CD14-positive monocyte (primary cell): Measurements from ENCODE around the gene RNF130. TPM values are rescaled to one million over a fixed set of nuclear protein-coding genes. Genes with fewer than 3 reads are reported as not detected.

ENCODE experiments used
- DNase-seq, 3 donors: peaks; one replicate each; pipeline ENCODE4 v3.0.0-alpha.2; 2011 to 2022
- H2AFZ ChIP-seq: 2 replicates; pipeline ENCODE4 v1.6.0; 2012; ENCODE audit warnings: mild to moderate bottlenecking, low read depth, low read length, inconsistent platforms; ENCODE audit not compliant: insufficient read depth, poor library complexity, severe bottlenecking
- H3K27ac ChIP-seq, 2 donors: 1 replicate in 1 of 2; 2 replicates in 1 of 2; pipeline ENCODE4 v1.5.1; 2012 to 2013; ENCODE audit warnings: low read length in 2 of 2, control low read depth in 1 of 2, inconsistent platforms in 1 of 2, low read depth in 1 of 2, mild to moderate bottlenecking in 1 of 2
- H3K27me3 ChIP-seq, 2 donors: one replicate each; pipeline versions ENCODE4 v1.6.0 to v1.6.1; 2011 to 2013; ENCODE audit warnings: low read length in 2 of 2; ENCODE audit not compliant: control insufficient read depth in 2 of 2, insufficient read depth in 2 of 2
- H3K36me3 ChIP-seq, 2 donors: replicated peaks in 1 of 2; 1 replicate in 1 of 2; 2 replicates in 1 of 2; pipeline versions ENCODE4 v1.5.1 to v1.6.1; 2012 to 2013; ENCODE audit warnings: low read length in 2 of 2, control low read depth in 1 of 2, inconsistent platforms in 1 of 2, mild to moderate bottlenecking in 1 of 2; ENCODE audit not compliant: insufficient read depth in 2 of 2, control insufficient read depth in 1 of 2
- H3K4me1 ChIP-seq, 2 donors: 1 replicate in 1 of 2; 2 replicates in 1 of 2; pipeline versions ENCODE4 v1.5.1 to v1.6.1; 2012 to 2013; ENCODE audit warnings: low read length in 2 of 2, control low read depth in 1 of 2, inconsistent platforms in 1 of 2, mild to moderate bottlenecking in 1 of 2, moderate library complexity in 1 of 2; ENCODE audit not compliant: insufficient read depth in 2 of 2, control insufficient read depth in 1 of 2
- H3K4me2 ChIP-seq: replicated peaks from 2 replicates; pipeline ENCODE3; 2012; ENCODE audit warnings: low read length, moderate library complexity, mild to moderate bottlenecking; ENCODE audit not compliant: poor library complexity, severe bottlenecking; ENCODE audit errors: extremely low read depth
- H3K4me3 ChIP-seq, 3 experiments: fragments of 200-600 bp in 1 of 3; sonication (generic) in 1 of 3; replicated peaks in 1 of 3; 1 replicate in 2 of 3; 2 replicates in 1 of 3; pipeline ENCODE4 v1.5.1; 2011 to 2013; ENCODE audit warnings: low read length in 3 of 3, mild to moderate bottlenecking in 3 of 3, control low read depth in 2 of 3, low read depth in 2 of 3, inconsistent platforms in 1 of 3, moderate library complexity in 1 of 3
- H3K79me2 ChIP-seq: 2 replicates; pipeline ENCODE4 v1.6.0; 2012; ENCODE audit warnings: mild to moderate bottlenecking, control low read depth, inconsistent platforms, low read length, moderate library complexity; ENCODE audit not compliant: insufficient read depth
- H3K9ac ChIP-seq: 2 replicates; pipeline ENCODE4 v1.6.0; 2017; ENCODE audit warnings: low read length, mild to moderate bottlenecking; ENCODE audit not compliant: insufficient read depth, poor library complexity, severe bottlenecking
- H3K9me3 ChIP-seq, 2 donors: replicated peaks in 1 of 2; 1 replicate in 1 of 2; 2 replicates in 1 of 2; pipeline versions ENCODE4 v1.5.1 to v1.6.1; 2012 to 2013; ENCODE audit warnings: low read length in 2 of 2, control low read depth in 1 of 2; ENCODE audit not compliant: control insufficient read depth in 1 of 2, insufficient read depth in 1 of 2
- H4K20me1 ChIP-seq: 2 replicates; pipeline ENCODE4 v1.6.0; 2012; ENCODE audit warnings: mild to moderate bottlenecking, low read length, control low read depth, moderate library complexity; ENCODE audit not compliant: insufficient read depth
- H3K27ac Mint-ChIP-seq, 7 donors: one replicate each; pipeline ENCODE4 v1.8.0; 2020; ENCODE audit warnings: mild to moderate bottlenecking in 7 of 7, mixed read lengths in 7 of 7, moderate library complexity in 6 of 7, inconsistent platforms in 2 of 7
- H3K27me3 Mint-ChIP-seq, 3 donors: one replicate each; pipeline ENCODE4 v1.8.0; 2021 to 2022; ENCODE audit warnings: low read depth in 3 of 3, mild to moderate bottlenecking in 3 of 3, mixed read lengths in 3 of 3, moderate library complexity in 3 of 3, inconsistent platforms in 1 of 3
- H3K36me3 Mint-ChIP-seq, 2 donors: one replicate each; pipeline ENCODE4 v1.8.0; 2020; ENCODE audit warnings: mixed read lengths in 2 of 2, inconsistent platforms in 1 of 2, mild to moderate bottlenecking in 1 of 2
- H3K4me1 Mint-ChIP-seq: one replicate; pipeline ENCODE4 v1.8.0; 2020; ENCODE audit warnings: mild to moderate bottlenecking, mixed read lengths
- H3K4me3 Mint-ChIP-seq, 2 donors: one replicate each; pipeline ENCODE4 v1.8.0; 2020; ENCODE audit warnings: mild to moderate bottlenecking in 2 of 2, mixed read lengths in 2 of 2, moderate library complexity in 1 of 2
- H3K9me3 Mint-ChIP-seq, 7 donors: one replicate each; pipeline ENCODE4 v1.8.0; 2020 to 2022; ENCODE audit warnings: mixed read lengths in 7 of 7, mild to moderate bottlenecking in 6 of 7, moderate library complexity in 6 of 7, inconsistent platforms in 2 of 7
- WGBS: methylation state at CpG from one replicate; pipeline ENCODE4 v1.1.5; 2013; ENCODE audit warnings: missing lambda C conversion rate; ENCODE audit not compliant: insufficient coverage; 5-methylcytosine and 5-hydroxymethylcytosine counted together
- intact Hi-C, 2 donors: fragments of 100-400 bp; cut with micrococcal nuclease; formaldehyde crosslinking; loops; one replicate each; pipeline versions ENCODE4 v1.15.0 to v1.15.1; 2023
- polyA plus RNA-seq, 3 donors: library from polyadenylated mRNA; depleted of rRNA in 1 of 3; unstranded in 2 of 3; stranded (reverse) in 1 of 3; fragments of 300-500 nt in 2 of 3; fragments of >200 nt in 1 of 3; fragmentation: Illumina TruSeq in 2 of 3; gene quantifications; 1 replicate in 2 of 3; 2 replicates in 1 of 3; pipeline ENCODE4 v1.2.3, GENCODE V29; 2012 to 2021
- TF ChIP-seq, protein P1 (sequence below): fragments of 200-600 bp; IDR thresholded peaks from one replicate; pipeline ENCODE4 v1.8.0; 2022; ENCODE audit warnings: antibody characterized with exemption, mild to moderate bottlenecking

The RNF130 gene
- polyA plus RNA-seq, 3 donors: 294 to 439 (median 376) TPM

DNA sequence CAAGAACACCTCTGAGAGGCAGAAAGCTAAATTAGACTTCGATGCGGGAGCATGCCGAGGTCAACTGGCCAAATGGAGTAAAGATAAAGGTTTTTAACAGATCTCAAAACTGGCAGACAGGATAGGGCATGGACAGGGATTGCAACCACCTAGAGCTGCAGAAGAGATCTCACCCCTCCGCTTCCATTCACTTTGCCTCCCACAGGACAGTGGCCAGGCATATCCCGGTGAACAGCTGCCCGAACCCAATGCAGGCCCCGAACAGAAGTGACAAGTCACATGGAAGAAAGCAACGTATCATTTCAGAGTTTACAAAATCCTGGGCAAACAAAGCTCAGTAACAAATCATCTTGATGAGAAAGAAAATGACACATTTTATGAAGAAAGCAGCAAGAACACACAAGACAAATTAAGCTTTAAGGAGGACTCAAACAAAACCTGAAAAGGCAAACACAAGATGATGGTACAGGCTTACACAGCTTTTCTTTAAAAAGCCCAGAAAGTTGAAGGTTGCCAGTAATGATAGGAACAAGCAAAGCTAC lies 18.4 kb downstream of the RNF130 start:
- DNase-seq: no peak
- H3K4me1 Mint-ChIP-seq: peaks cover 58% of the 10 kb centered on the region
- Histone ChIP-seq H3K9me3 (no peaks in the 10 kb centered on the region), H2AFZ (no peak overlapping the region), H3K4me1 (peaks cover 19 to 27% of the 10 kb centered on the region in 2 donors), H3K79me2 (peaks cover 99% of the 10 kb centered on the region), H3K9ac (no peak overlapping the region), H3K36me3 (peaks cover 0 to 21% of the 10 kb centered on the region in 2 donors), H3K4me2 (no peak overlapping the region), H4K20me1 (peaks cover 100% of the 10 kb centered on the region), H3K4me3 (no peak overlapping the region), H3K27ac (peak overlapping the region in 1 of 2 donors; percentile 37), H3K27me3 (no peaks in the 10 kb centered on the region)
- intact Hi-C loops: no loop called here
- H3K36me3 Mint-ChIP-seq: peaks cover 9 to 29% of the 10 kb centered on the region in 2 donors
- 96% methylated on average over 4 of the region's 8 CpGs for WGBS
- TF ChIP-seq, protein P1, sequence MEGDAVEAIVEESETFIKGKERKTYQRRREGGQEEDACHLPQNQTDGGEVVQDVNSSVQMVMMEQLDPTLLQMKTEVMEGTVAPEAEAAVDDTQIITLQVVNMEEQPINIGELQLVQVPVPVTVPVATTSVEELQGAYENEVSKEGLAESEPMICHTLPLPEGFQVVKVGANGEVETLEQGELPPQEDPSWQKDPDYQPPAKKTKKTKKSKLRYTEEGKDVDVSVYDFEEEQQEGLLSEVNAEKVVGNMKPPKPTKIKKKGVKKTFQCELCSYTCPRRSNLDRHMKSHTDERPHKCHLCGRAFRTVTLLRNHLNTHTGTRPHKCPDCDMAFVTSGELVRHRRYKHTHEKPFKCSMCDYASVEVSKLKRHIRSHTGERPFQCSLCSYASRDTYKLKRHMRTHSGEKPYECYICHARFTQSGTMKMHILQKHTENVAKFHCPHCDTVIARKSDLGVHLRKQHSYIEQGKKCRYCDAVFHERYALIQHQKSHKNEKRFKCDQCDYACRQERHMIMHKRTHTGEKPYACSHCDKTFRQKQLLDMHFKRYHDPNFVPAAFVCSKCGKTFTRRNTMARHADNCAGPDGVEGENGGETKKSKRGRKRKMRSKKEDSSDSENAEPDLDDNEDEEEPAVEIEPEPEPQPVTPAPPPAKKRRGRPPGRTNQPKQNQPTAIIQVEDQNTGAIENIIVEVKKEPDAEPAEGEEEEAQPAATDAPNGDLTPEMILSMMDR: no peak
- no peaks in the 10 kb centered on the region for H3K9me3 Mint-ChIP-seq
- H3K4me3 Mint-ChIP-seq: no peak overlapping the region
- peak overlapping the region in 4 of 7 donors; percentile 14 to 63 (median 48) for H3K27ac Mint-ChIP-seq
- H3K27me3 Mint-ChIP-seq: no peaks in the 10 kb centered on the region

DNA sequence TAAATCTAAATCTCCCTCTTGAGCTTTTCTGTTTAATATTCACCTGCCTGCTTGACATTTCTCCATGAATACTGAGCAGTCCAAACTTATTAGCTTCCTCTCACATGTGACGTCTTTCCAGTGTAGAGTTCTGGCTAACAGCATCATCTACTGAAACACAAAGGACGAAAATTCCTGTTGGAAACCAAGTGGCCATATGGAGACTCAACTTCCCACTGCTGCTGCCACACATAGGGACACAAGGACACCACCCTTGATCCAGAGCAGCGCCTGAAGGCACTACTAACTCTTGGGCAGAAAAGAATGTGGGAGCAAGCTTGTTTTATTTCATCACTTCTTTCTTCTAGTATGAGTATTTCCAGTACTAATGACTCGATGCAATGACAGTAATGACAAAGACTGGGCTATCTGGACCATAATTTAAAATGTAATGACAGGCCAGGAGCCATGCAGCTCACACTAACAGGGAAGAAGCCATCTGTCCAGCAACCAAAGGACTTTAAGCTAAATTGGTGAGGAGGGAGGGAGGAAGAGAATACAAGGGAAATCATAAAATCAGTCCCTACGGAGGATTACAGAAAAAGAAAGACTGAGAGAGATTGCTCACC lies 19.2 kb downstream of the RNF130 start:
- intact Hi-C loops: no loop called here
- no peak for DNase-seq
- no peaks in the 10 kb centered on the region for H3K9me3 Mint-ChIP-seq
- H3K4me3 Mint-ChIP-seq: no peak overlapping the region
- H3K27me3 Mint-ChIP-seq: no peaks in the 10 kb centered on the region
- Histone ChIP-seq H3K9me3 (no peaks in the 10 kb centered on the region), H3K9ac (no peak overlapping the region), H4K20me1 (peaks cover 100% of the 10 kb centered on the region), H3K36me3 (peaks cover 0 to 13% of the 10 kb centered on the region in 2 donors), H3K79me2 (peaks cover 99% of the 10 kb centered on the region), H3K4me3 (no peak overlapping the region), H3K27me3 (no peaks in the 10 kb centered on the region), H2AFZ (no peak overlapping the region), H3K27ac (peak overlapping the region in 1 of 2 donors; percentile 37), H3K4me1 (peaks cover 19 to 28% of the 10 kb centered on the region in 2 donors), H3K4me2 (no peak overlapping the region)
- H3K4me1 Mint-ChIP-seq: peaks cover 61% of the 10 kb centered on the region
- H3K27ac Mint-ChIP-seq: peak overlapping the region in 6 of 7 donors; percentile 23 to 83 (median 42)
- peaks cover 5 to 21% of the 10 kb centered on the region in 2 donors for H3K36me3 Mint-ChIP-seq
- 100% methylated on average over 1 of the region's 5 CpGs for WGBS
- TF ChIP-seq, protein P1: no peak
